Stimulated activated CD4-positive, alpha-beta T cell treated with anti-CD3 and anti-CD28 coated beads, TNF-alpha, amount 100 ng/mL, for 1 hour (primary cell): ENCODE results near the gene PIN1.

Source experiments
- DNase-seq, 3 donors: peaks; one replicate each; pipeline ENCODE4 v3.0.0-alpha.2; 2020; ENCODE audit warnings: low read depth in 3 of 3, low spot score in 1 of 3

The PIN1 gene

GRCh38 chr19:9856609-9857008 is 21.5 kb downstream of the PIN1 start:
- no peak for DNase-seq

GRCh38 chr19:9857076-9857721 is 22.1 kb downstream of the PIN1 start:
- no peak for DNase-seq

- no peak for DNase-seq
Observed at GRCh38 chr19:9857920-9858746, 23.0 kb downstream of the PIN1 start.

GRCh38 chr19:9858766-9859165 is 23.6 kb downstream of the PIN1 start:
- no peak for DNase-seq

GRCh38 chr19:9860407-9860806 is 25.3 kb downstream of the PIN1 start:
- DNase-seq, result no peak

- DNase-seq, result no peak
Observed at GRCh38 chr19:9861503-9861902, 26.4 kb downstream of the PIN1 start.

- DNase-seq, result no peak
Observed at GRCh38 chr19:9862938-9863337, 27.8 kb downstream of the PIN1 start.

GRCh38 chr19:9863759-9864158 is 28.6 kb downstream of the PIN1 start:
- no peak for DNase-seq

- DNase-seq, result peak in 1 of 3 donors; percentile 19
Observed at GRCh38 chr19:9865732-9866501, 30.8 kb downstream of the PIN1 start.

- DNase-seq, result no peak
Observed at GRCh38 chr19:9868983-9869617, 34.0 kb downstream of the PIN1 start.

GRCh38 chr19:9871626-9872338 is 36.7 kb downstream of the PIN1 start:
- DNase-seq, result no peak

GRCh38 chr19:9872618-9873242 is 37.6 kb downstream of the PIN1 start:
- DNase-seq, result no peak

- DNase-seq, result no peak
Observed at GRCh38 chr19:9875031-9875627, 40.0 kb downstream of the PIN1 start.

GRCh38 chr19:9875796-9876195 is 40.7 kb downstream of the PIN1 start:
- DNase-seq, result no peak

GRCh38 chr19:9877780-9878510 is 42.8 kb downstream of the PIN1 start:
- no peak for DNase-seq

GRCh38 chr19:9878511-9879196 is 43.5 kb downstream of the PIN1 start:
- DNase-seq, result no peak

GRCh38 chr19:9881720-9882119 is 46.6 kb downstream of the PIN1 start:
- DNase-seq, result no peak

GRCh38 chr19:9883231-9883758 is 48.2 kb downstream of the PIN1 start:
- DNase-seq, result no peak
